Pons (tissue), 1 donor: ENCODE results near the gene NLRP1.
A peak's percentile ranks its signal among the peaks of the same experiment; 100 is the strongest.

Experiments used
- DNase-seq: peaks from one replicate; pipeline ENCODE4 v3.0.0-alpha.2; 2016; ENCODE audit warnings: low spot score

Gene NLRP1

GRCh38 chr17:5557485-5557884, 26.8 kb downstream of the NLRP1 start:
- peak; percentile 22 for DNase-seq

- DNase-seq, result peak; percentile 9
These were observed 29.1 kb downstream of the NLRP1 start for GRCh38 chr17:5555254-5555653.

- no peak for DNase-seq
These were observed 30.8 kb downstream of the NLRP1 start for GRCh38 chr17:5553479-5553878.

- DNase-seq, result no peak
These were observed 31.5 kb downstream of the NLRP1 start for GRCh38 chr17:5552841-5553240.

- no peak for DNase-seq
These were observed 39.0 kb downstream of the NLRP1 start for GRCh38 chr17:5545051-5545987.

GRCh38 chr17:5544115-5544514, 40.2 kb downstream of the NLRP1 start:
- no peak for DNase-seq

- no peak for DNase-seq
These were observed 42.6 kb downstream of the NLRP1 start for GRCh38 chr17:5541610-5542202.

- DNase-seq, result no peak
These were observed 44.0 kb downstream of the NLRP1 start for GRCh38 chr17:5540321-5540720.

GRCh38 chr17:5539286-5539685, 45.0 kb downstream of the NLRP1 start:
- DNase-seq, result no peak

GRCh38 chr17:5536866-5537650, 47.3 kb downstream of the NLRP1 start:
- DNase-seq, result peak; percentile 8

GRCh38 chr17:5535436-5535835, 48.9 kb downstream of the NLRP1 start:
- no peak for DNase-seq

GRCh38 chr17:5533486-5534315, 50.6 kb downstream of the NLRP1 start:
- no peak for DNase-seq

- DNase-seq, result no peak
These were observed 51.7 kb downstream of the NLRP1 start for GRCh38 chr17:5532581-5532980.

GRCh38 chr17:5531085-5531418, 53.3 kb downstream of the NLRP1 start:
- DNase-seq, result no peak

GRCh38 chr17:5530265-5531084, 53.8 kb downstream of the NLRP1 start:
- no peak for DNase-seq

GRCh38 chr17:5527601-5528250, 56.6 kb downstream of the NLRP1 start:
- peak; percentile 38 for DNase-seq

GRCh38 chr17:5526821-5527598, 57.3 kb downstream of the NLRP1 start:
- peak; percentile 95 for DNase-seq

GRCh38 chr17:5523249-5523648, 61.1 kb downstream of the NLRP1 start:
- DNase-seq, result no peak

- no peak for DNase-seq
These were observed 61.8 kb downstream of the NLRP1 start for GRCh38 chr17:5522476-5522875.
